ENCODE results near the gene CNGA3.

Gene CNGA3

GRCh38 chr2:98445177-98445682 lies 99.0 kb downstream of the CNGA3 start:
- DNase-seq: peak; percentile 7

GRCh38 chr2:98445683-98446581 lies 99.7 kb downstream of the CNGA3 start:
- DNase-seq: no peak

- no peak for DNase-seq
Measured at GRCh38 chr2:98446850-98447249, 100.6 kb downstream of the CNGA3 start.

Measured in fibroblast of skin of right biceps (primary cell).